ENCODE data around the gene GFPT2.

GFPT2 gene

GRCh38 chr5:180395540-180396274 lies 42.6 kb upstream of the GFPT2 start:
- H3K4me3 ChIP-seq (ENCODE audit: low read length): no peak overlapping the region
- TF ChIP-seq, protein P1, sequence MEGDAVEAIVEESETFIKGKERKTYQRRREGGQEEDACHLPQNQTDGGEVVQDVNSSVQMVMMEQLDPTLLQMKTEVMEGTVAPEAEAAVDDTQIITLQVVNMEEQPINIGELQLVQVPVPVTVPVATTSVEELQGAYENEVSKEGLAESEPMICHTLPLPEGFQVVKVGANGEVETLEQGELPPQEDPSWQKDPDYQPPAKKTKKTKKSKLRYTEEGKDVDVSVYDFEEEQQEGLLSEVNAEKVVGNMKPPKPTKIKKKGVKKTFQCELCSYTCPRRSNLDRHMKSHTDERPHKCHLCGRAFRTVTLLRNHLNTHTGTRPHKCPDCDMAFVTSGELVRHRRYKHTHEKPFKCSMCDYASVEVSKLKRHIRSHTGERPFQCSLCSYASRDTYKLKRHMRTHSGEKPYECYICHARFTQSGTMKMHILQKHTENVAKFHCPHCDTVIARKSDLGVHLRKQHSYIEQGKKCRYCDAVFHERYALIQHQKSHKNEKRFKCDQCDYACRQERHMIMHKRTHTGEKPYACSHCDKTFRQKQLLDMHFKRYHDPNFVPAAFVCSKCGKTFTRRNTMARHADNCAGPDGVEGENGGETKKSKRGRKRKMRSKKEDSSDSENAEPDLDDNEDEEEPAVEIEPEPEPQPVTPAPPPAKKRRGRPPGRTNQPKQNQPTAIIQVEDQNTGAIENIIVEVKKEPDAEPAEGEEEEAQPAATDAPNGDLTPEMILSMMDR (IDR thresholded peaks at IDR 0.05; ENCODE audit: insufficient read depth, low read depth, low read length, missing control alignments): no peak
- no peak for DNase-seq (ENCODE audit: low read depth)

- no peak overlapping the region for H3K4me3 ChIP-seq (ENCODE audit: low read length)
- TF ChIP-seq, protein P1 (IDR thresholded peaks at IDR 0.05; ENCODE audit: insufficient read depth, low read depth, low read length, missing control alignments): no peak
- DNase-seq (ENCODE audit: low read depth): no peak
Observed at GRCh38 chr5:180394031-180394636, 41.0 kb upstream of the GFPT2 start.

DNA sequence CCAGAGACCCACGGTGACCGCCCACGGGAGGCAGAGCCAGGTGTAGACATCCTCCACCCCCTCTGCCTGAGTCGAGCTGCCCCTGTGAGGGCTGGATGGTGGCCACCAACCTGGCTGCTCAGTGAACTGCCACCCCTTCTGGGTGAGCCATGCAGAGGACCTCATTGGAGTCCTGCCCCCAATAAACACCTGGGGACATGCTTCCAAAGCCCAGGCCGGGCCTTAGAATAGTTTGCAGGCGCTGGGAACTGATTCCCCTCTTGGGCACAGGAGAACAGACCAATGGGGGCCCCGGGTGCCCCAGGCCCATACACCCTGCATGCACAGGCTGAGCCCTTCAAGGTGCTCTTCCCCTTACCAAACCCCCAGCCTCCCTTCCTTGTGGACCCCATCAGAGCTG lies 38.1 kb upstream of the GFPT2 start:
- TF ChIP-seq, protein P1 (IDR thresholded peaks at IDR 0.05; ENCODE audit: insufficient read depth, low read depth, low read length, missing control alignments): no peak
- no peak overlapping the region for H3K4me3 ChIP-seq (ENCODE audit: low read length)
- DNase-seq (ENCODE audit: low read depth): no peak

DNA sequence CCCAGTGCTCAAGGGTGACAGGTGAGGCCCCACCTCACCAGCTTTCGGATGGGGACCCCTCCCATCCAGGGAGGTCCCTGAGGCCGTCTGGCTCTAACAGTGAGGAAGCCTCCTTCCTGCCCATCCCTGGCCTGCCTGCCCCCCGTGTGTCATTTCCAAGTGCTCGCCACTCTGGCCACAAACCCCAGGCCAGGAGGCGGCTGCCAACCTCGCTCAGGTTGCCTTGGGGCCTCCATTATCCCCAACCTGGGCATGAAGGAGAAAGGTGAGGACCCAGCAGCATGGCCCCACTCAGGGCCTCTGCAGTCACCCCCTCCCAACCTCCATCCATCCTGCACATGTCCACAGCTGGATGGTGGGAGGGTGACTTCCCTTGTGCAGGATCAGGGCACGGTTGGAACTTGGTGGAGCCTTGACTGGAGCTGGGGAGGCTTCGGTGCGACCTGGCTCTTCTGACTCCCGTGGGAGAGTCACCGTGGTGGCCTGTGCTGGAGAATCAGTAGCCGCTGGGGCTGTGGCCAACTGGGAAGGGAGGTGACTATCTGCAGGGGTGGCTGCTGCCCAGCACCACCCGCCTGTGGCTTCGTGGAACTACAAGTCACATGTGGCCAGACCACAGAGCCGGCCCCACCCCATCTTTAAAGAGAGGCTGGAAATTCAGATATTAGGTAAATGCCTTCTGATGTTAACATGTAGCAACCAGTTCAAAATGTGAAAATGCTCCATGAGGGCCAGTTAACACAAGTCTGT lies 37.5 kb upstream of the GFPT2 start:
- no peak for DNase-seq (ENCODE audit: low read depth)
- TF ChIP-seq, protein P1 (IDR thresholded peaks at IDR 0.05; ENCODE audit: insufficient read depth, low read depth, low read length, missing control alignments): no peak

GRCh38 chr5:180389252-180390101 lies 36.3 kb upstream of the GFPT2 start:
- DNase-seq (ENCODE audit: low read depth): no peak
- H3K4me3 ChIP-seq (ENCODE audit: low read length): no peak overlapping the region
- TF ChIP-seq, protein P1 (IDR thresholded peaks at IDR 0.05; ENCODE audit: insufficient read depth, low read depth, low read length, missing control alignments): no peak

More for the DNA sequence above, 37.5 kb upstream of the GFPT2 start:
- H3K4me3 ChIP-seq (ENCODE audit: low read length): no peak overlapping the region

- TF ChIP-seq, protein P1 (IDR thresholded peaks at IDR 0.05; ENCODE audit: insufficient read depth, low read depth, low read length, missing control alignments): no peak
- DNase-seq (ENCODE audit: low read depth): no peak
- no peak overlapping the region for H3K4me3 ChIP-seq (ENCODE audit: low read length)
Observed at GRCh38 chr5:180387798-180388197, 34.7 kb upstream of the GFPT2 start.

Data from epithelial cell of esophagus (primary cell).